Cortex of kidney (tissue), 1 donor: Measurements from ENCODE around the gene MASP2.
"Not testable (repeated sequence)": the region's sequence is repeated elsewhere in the genome, so short reads cannot be mapped to it uniquely, and the experiment has no call there.

Experiments
- DNase-seq: peaks from one replicate; lab custom pipeline; 2025; lab: John Stamatoyannopoulos, UW

Gene MASP2

DNA sequence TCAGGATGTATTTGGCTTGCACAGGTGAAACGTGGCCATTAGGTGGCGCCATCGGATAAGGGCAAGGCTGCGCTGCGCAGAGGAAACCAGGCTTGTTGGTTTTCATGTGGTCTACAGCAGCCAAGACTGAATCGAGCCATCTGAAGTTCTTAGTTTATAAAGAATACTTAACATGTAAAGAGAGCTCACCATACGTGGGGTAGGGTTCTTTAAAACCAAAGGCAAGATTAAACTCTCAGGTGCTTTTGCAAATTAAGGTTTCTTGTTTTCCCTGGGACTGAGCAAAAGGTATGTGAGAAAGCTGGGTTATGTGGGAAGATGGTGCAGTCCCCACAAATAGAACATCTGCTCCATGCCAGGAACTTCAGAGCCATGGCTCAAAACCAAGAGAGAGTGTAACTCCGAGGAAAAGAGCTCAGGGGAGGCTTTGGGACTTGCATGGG, 9.3 kb downstream of the MASP2 start:
- DNase-seq = no peak

DNA sequence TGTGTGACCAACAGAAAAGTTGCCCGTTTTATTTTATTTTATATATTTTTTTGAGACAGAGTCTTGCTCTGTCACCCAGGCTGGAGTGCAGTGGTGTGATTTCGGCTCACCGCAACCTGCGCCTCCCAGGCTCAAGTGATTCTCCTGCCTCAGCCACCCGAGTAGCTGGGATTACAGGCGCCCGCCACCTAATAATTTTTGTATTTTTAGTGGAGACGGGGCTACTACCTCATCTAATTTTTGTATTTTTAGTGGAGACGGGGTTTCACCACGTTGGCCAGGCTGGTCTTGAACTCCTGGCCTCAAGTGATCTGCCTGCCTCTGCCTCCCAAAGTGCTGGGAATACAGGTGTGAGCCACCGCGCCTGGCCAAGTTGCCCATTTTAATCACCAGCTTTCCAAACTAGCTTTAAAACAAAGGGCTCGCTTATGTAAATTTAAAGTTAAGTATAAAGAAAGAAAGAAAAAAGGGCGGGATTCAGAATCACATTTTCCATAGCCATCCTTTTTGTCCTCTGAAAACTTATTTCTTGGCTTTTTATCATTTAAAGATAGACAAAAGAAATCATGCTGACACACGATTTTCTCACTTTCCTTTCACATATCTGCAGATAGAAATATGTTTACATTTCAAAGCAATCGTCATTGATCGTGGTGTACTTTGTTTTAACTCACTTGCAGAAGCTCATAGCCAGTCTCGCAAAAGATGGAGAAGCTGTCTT, 9.9 kb downstream of the MASP2 start:
- DNase-seq = not testable (repeated sequence)

DNA sequence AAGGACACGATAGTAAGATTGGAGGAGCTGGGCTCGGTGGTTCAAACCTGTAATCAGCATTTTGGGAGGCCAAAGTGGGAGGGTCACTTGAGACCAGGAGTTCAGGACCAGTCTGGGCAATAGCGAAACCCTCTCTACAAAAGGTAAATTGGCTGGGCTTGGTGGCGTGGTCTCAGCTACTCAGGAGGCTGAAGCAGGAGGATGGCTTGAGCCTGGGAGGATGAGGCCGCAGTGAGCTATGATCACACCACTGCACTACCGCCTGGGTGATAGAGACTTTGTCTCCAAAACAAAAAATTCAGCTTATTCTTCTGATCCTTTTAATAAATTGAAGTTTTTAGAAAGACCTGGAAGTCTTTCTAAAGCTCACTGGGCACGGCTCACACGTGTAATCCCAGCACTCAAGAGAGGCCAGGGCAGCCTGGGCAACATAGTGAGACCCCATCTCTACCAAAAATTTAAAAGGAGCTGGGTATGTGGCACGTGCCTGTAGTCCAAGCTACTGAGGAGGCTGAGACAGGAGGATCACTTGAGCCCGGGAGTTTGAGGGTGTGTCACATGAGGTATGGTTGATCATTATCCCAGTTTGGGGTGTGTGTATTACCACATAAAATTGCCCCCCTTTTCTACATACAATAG, 15.3 kb downstream of the MASP2 start:
- no peak for DNase-seq

DNA sequence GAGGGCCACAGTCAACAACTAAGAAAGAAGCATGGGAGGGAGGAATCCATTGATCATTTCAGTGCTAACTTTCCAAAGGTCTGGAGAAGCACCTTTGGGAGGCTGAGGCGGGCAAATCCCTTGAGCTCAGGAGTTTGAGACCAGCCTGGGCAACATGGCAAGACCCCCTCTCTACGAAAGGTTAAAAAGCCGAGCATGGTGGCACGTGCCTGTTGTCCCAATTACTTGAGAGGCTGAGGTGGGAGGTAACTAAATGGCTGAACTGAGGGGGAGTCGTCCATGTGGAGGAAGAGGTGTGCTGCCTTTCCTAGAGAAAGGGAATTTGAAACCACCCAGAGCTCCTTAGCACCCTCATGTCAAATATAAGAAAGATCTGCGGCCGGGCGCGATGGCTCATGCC, 16.2 kb downstream of the MASP2 start:
- no peak for DNase-seq

DNA sequence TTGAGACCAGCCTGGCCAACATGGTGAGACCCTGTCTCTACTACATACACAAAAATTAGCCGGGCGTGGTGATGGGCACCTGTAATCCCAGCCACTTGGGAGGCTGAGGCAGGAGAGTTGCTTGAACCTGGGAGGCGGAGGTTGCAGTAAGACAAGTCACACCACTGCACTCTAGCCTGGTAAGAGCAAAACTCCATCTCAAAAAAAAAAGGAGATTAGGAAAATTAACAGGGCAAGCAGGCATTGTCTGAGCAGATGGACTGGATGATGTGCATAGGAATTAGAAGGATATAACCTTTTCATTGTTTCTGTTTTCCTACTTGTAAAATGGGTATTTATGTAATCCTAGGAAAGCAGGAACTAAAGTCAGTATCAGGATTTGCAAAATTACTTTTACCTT, 19.0 kb downstream of the MASP2 start:
- DNase-seq = no peak

DNA sequence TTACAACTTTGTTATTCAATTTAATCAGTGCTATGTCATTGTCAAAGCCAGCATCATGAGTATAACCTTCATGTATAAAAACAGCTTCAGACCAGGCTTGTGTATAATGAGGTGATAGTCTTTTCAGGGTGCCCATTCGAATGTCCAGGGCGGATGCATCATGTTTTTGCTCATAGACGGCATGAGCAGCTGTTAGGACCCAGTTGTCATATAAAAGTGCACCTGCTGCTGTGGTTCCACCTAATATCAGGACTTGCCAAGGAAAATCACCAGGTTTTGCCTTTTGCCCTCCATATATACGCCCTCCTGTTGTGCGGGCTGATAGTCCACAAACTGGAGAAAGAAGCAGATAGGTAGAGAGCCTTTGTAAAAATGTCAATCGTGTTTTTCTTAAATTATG, 19.7 kb downstream of the MASP2 start:
- DNase-seq = no peak

DNA sequence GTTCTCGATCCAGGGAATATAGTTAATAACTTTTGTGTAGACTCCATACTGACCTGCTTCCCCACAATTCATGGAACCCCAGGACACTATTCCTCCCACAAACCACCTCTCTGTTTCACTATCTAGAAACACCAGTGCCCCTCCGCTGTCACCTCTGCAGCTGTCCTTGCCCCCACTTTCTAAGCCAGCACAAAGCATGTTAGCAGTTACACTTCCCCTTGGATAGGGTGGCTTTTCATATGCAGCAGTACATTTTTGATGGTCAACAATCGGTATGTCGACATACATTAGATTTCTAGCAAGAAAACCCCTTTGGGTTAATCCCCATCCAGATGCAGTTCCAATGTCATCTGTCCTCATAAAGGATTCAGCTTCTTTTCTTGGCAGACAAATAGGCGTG, 20.1 kb downstream of the MASP2 start:
- no peak for DNase-seq

DNA sequence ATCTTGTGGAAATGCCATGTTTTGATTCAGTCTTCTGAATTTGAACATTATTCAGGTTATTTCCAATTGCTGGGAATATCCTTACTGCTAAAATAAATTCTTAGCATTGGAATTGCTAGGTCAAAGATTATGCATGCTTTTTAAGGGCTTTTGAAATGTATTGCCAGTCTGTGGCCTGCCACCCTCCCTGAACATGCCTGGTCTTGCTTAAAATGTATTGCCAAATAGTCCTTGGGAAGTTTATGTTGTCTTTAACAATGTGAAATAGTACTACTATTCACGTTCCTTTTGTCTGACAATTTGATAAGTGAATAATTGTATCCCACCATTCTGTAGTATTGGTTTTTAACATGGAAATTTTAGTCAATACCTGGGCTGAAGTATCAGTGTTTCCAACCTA, 21.0 kb downstream of the MASP2 start:
- DNase-seq = no peak

DNA sequence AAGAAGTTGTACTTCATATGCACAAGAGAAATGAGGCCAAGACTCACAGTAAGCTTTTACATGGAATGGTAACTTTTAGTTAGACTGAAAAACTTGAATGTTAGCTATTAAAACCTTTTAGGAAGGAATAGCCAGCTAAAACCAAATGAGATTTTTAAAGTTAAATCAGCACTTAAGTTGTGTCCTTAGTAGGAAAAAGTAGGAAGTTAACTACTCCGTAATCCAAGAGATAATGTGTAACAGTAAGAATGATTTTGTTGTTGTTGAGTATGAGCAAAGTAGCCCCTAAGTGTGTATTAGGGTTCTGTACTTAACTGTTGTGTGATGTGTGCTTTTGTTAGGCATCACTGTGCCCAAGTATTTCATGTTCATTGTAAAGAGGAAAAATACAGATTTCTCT, 21.4 kb downstream of the MASP2 start:
- DNase-seq = no peak

DNA sequence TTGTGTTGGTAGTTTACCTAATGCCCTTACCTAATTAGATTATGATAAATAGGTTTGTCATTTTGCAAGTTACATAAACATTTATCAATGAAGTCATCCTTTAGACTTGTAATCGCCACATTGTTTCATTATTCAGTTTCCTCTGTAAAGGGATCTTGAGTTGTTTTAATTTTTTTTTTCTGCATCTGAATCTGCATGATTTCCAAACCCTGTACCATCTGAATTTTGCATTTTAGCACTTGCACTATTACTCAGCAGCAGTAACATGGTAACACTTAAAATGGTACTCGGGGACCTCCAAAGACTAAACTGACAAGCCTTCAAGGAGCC, 22.2 kb downstream of the MASP2 start:
- DNase-seq = no peak

DNA sequence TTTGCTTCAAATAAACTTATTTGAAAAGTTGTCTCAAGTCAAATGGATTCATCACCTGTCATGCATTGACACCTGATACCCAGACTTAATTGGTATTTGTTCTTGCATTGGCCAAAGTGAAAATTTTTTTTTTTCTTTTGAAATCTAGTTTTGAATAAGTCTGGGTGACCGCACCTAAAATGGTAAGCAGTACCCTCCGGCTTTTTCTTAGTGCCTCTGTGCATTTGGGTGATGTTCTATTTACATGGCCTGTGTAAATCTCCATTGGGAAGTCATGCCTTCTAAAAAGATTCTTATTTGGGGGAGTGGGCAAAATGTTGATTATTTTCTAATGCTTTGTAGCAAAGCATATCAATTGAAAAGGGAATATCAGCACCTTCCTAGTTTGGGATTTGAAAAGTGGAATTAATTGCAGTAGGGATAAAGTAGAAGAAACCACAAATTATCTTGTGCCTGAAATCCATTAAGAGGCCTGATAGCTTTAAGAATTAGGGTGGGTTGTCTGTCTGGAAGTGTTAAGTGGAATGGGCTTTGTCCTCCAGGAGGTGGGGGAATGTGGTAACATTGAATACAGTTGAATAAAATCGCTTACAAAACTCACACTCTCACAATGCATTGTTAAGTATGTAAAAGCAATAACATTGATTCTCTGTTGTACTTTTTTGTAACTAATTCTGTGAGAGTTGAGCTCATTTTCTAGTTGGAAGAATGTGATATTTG, 22.7 kb downstream of the MASP2 start:
- DNase-seq = no peak

DNA sequence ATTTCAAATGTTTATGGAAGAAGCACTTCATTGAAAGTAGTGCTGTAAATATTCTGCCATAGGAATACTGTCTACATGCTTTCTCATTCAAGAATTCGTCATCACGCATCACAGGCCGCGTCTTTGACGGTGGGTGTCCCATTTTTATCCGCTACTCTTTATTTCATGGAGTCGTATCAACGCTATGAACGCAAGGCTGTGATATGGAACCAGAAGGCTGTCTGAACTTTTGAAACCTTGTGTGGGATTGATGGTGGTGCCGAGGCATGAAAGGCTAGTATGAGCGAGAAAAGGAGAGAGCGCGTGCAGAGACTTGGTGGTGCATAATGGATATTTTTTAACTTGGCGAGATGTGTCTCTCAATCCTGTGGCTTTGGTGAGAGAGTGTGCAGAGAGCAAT, 23.8 kb downstream of the MASP2 start:
- DNase-seq = no peak

DNA sequence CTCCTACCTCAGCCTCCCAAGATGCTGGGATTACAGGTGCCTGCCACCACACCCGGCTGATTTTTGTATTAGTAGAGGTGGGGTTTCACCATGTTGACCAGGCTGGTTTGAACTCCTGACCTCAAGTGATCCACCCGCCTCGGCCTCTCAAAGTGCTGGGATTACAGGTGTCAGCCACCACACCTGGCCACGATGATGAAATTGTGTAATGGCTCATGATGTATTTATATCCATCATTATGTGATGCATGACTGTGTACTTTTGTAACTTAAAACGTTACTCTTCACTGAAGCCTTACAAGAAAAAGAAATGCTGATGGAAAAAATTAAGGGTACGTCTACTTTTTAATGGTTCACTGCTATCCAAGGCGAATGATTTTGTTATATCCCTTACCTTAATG, 27.1 kb downstream of the MASP2 start:
- no peak for DNase-seq

DNA sequence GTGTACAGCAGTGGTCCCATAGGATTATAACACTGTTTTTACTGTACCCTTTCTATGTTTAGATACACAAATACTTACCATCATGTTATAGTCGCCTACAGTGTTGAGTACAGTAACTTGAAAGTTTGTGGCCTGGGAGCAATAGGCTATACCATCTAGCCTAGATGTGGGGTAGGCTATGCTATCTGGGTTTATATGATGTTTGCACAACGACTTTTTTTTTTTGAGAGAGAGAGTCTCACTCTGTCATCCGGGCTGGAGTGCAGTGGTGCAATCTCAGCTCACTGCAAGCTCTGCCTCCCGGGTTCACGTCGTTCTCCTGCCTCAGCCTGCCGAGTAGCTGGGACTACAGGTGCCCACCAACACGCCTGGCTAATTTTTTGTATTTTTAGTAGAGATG, 27.7 kb downstream of the MASP2 start:
- not testable (repeated sequence) for DNase-seq

DNA sequence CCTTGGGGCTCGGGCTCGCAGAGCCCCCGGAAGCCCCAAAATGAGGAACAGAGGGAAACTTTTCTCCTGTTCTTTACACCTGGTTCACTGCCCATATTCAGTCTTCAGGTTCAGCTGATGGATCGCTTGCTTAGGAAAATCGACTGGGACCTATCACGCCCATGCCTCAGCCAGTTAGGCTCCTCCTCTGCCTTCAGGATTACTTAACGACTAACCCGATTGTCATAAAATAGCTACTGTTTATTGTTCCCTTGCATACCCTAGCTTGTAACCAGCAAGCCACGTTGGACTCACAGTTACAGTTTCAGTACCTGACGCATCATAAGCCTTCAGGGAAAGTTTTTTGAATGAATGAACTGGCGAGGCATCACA, 33.9 kb downstream of the MASP2 start:
- DNase-seq = no peak

DNA sequence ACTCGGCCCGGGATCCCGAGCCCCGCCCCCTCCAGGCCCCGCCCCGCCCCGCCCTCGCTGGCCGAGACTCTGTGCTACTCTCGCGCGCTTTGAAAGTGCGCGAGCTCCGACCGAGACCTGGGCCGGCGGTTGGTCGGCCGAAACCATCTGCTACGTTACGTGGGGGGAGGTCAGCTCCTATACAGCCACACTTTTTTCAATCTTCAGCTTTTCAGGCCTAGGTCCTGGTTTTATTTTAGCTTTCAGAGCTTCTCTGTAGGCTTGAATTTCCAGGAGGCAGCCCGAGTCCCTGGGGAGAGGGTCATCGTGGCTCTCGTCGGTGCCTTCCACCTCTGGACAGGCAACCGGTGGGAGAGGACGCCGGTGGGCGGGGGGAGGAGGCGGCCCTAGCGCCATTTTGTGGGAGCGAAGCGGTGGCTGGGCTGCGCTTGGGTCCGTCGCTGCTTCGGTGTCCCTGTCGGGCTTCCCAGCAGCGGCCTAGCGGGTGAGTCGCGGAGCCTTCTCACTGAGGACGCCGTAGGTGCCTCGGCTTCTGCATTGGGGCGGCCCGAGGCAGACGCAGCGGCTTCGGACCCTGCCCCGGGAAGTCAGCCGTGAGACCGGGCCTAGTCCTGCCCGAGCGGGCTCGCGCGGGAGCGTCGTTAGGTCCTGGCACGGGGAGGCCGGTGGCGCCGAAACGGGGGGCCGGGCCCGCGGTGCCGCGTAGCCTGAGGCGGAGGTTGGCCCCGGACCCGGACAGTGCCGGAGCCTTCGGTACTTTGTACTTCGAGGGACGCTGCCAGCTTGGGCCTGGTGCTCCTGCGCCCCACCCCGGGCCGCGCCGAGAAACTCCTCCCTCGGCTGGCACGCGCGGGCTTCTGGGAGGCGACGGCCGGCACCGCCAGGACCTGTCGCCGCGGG, 34.5 kb downstream of the MASP2 start, which contains the start of gene TARDBP:
Gene TARDBP (plus strand): TSS at position 395 of the 900 bp plus-strand sequence. CDS start 1,074 bp downstream, outside the sequence.
- DNase-seq = no peak

DNA sequence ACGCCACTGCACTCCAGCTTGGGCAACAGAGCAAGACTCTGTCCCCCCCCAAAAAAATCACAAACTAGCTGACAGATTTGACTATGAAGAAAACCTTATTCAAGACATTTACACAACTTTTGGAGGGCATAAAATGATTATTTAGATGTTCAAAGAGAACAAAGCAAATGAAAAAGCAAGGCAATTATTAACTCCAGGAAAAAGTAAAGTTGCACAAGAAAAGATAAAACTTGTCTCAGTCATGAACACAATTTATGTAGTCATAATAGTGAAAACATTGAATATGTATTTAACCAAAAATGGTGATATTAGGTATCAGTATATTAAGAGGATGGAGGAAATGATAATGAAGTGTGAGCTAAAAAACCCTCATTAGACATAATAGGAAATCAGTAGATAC, 46.5 kb downstream of the MASP2 start:
- no peak for DNase-seq

DNA sequence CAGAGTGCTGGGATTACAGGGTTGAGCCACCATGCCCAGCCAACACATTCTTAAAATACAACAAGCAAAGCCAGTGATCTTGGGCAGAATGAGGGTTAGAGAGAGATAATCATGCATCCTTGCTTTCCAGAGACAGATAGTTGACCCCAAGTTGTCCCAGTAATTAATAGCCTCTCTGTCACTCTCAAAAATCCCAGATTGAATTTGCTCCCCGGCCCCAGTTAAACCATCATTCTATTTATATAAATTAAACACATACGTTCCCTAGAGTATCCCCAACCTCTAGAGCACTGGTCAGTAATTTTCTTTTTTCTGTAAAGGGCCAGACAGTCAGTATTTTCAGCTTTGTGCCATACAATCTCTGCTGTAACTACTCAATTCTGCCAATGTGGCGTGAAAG, 50.9 kb downstream of the MASP2 start:
- no peak for DNase-seq

DNA sequence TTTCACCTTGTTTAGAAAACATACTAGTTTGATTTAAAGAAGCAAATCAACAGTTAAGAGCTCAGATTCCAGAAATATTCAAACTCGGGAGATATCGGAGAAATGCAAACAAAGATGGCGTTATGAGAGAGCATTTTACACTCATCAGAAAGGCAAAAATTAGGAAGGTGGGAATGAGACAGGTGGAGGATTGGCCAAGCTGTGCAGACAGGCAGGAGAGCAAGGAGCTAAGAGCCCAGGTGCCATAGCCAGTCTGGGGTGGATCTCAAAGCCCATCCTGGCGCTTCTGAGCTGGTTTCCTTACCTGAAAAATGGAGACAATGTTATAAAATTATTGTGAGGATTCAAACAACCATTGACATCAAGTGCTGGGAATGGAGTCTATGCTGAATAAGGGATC, 54.2 kb downstream of the MASP2 start:
- no peak for DNase-seq

DNA sequence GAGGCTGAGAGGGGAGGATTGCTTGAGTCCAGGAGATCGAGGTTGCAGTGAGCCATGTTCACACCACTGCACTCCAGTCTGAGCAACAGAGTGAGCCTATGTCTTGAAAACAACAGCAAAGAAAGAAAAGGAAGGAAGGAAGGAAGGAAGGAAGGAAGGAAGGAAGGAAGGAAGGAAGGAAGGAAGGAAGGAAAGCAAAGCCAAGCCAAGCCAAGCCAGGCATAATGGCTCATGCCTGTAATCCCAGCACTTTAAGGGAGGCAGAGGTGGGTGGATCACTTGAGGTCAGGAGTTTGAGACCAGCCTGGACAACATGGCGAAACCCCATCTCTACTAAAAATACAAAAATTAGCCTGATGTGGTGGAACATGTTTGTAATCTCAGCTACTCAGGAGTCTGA, 55.0 kb downstream of the MASP2 start:
- DNase-seq = not testable (repeated sequence)

DNA sequence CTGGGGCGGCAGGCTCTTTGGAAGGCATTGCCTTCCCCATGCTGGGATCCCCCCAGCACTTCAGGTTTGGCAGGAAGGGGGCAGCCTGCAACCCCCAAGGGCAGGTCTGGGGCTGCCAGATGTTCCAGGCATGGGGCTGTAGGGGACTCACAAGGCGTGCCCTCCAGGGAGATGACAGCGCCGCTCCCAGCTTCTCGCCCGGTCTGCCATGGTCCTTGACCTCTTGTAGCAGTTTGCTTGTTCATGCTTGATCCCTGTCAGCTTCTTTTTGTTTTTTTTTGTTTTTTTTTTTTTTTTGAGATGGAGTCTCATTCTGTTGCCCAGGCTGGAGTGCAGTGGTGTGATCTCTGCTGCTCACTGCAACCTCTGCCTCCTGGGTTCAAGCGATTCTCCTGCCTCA, 56.2 kb downstream of the MASP2 start:
- no peak for DNase-seq

DNA sequence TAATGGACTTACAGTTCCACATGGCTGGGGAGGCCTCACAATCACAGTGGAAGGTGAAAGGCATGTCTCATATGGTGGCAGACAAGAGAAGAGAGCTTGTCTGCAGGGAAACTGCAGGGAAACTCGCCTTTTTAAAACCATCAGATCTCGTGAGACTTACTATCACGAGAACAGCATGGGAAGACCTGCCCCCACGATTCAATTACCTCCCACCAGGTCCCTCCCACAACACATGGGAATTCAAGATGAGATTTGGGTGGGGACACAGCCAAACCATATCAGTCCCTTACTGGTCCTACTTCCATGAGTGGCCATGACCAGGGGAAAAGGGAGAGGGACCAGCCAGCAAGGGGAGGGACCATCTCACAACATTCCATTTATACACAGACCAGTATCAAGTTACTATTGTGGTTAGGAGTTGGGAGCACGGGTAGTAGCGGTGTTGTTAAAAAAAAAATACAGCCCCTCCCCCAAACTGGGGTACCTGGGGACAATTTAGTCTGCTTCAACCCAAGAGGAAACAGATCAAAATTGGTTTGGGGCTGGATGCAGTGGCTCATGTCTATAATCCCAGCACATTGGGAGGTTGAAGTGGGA, 57.0 kb downstream of the MASP2 start:
- DNase-seq = not testable (repeated sequence)
